Measurements from ENCODE around the gene LRCOL1.

LRCOL1 gene

GRCh38 chr12:132572801-132573760 lies 37.3 kb downstream of the LRCOL1 start:
- Histone ChIP-seq H3K27me3 (ENCODE audit: control insufficient read depth, low read length) (no peaks in the 10 kb centered on the region), H3K9me2 (replicated peaks; ENCODE audit: control insufficient read depth, low read length) (no peaks in the 10 kb centered on the region), H3K9me3 (ENCODE audit: control insufficient read depth, insufficient read depth, low read length) (no peaks in the 10 kb centered on the region), H3K4me2 (ENCODE audit: low read length) (no peak overlapping the region), H3K4me1 (ENCODE audit: control insufficient read depth, low read length) (no peaks in the 10 kb centered on the region), H3K36me3 (ENCODE audit: control insufficient read depth, low read length) (peaks cover 30% of the 10 kb centered on the region), H3K79me2 (ENCODE audit: control insufficient read depth, low read length) (peaks cover 4% of the 10 kb centered on the region; the same call in 1 of the 2 replicates), H3K27ac (ENCODE audit: low read depth, low read length) (no peak overlapping the region), H3F3A (ENCODE audit: control insufficient read depth, insufficient read depth) (no peaks in the 10 kb centered on the region), H4K20me1 (ENCODE audit: control insufficient read depth, insufficient read depth, low read depth, low read length) (no peaks in the 10 kb centered on the region; the same call in 1 of the 2 replicates), H3K4me3 (ENCODE audit: low read length) (no peak overlapping the region)
- TF ChIP-seq EZH2phosphoT487 (IDR thresholded peaks at IDR 0.05; ENCODE audit: borderline replicate concordance, low read length): no peak
- TF ChIP-seq CTCF (IDR thresholded peaks at IDR 0.05; ENCODE audit: low read depth, low read length, poor library complexity, severe bottlenecking): no peak

- peaks cover 13% of the 10 kb centered on the region for H3K79me2 ChIP-seq (ENCODE audit: control insufficient read depth, low read length)
- no peak overlapping the region for H3K4me3 ChIP-seq (ENCODE audit: low read length)
- H3K27me3 ChIP-seq (ENCODE audit: control insufficient read depth, low read length): no peaks in the 10 kb centered on the region
- H3K4me1 ChIP-seq (ENCODE audit: control insufficient read depth, low read length): no peaks in the 10 kb centered on the region
- no peak overlapping the region for H3K27ac ChIP-seq (ENCODE audit: low read depth, low read length)
- H3K4me2 ChIP-seq (ENCODE audit: low read length): no peak overlapping the region
- H3F3A ChIP-seq (ENCODE audit: control insufficient read depth, insufficient read depth): no peaks in the 10 kb centered on the region
- TF ChIP-seq EZH2phosphoT487 (IDR thresholded peaks at IDR 0.05; ENCODE audit: borderline replicate concordance, low read length): no peak
- no peak for TF ChIP-seq CTCF (IDR thresholded peaks at IDR 0.05; ENCODE audit: low read depth, low read length, poor library complexity, severe bottlenecking)
- no peaks in the 10 kb centered on the region; the same call in 1 of the 2 replicates for H4K20me1 ChIP-seq (ENCODE audit: control insufficient read depth, insufficient read depth, low read depth, low read length)
- peaks cover 24% of the 10 kb centered on the region; the same call in 1 of the 2 replicates for H3K36me3 ChIP-seq (ENCODE audit: control insufficient read depth, low read length)
- H3K9me3 ChIP-seq (ENCODE audit: control insufficient read depth, insufficient read depth, low read length): no peaks in the 10 kb centered on the region
- no peaks in the 10 kb centered on the region for H3K9me2 ChIP-seq (replicated peaks; ENCODE audit: control insufficient read depth, low read length)
Measured at GRCh38 chr12:132572106-132572505, 38.3 kb downstream of the LRCOL1 start.

GRCh38 chr12:132571598-132571997 lies 38.8 kb downstream of the LRCOL1 start:
- no peaks in the 10 kb centered on the region for H3K9me3 ChIP-seq (ENCODE audit: control insufficient read depth, insufficient read depth, low read length)
- H3K27ac ChIP-seq (ENCODE audit: low read depth, low read length): no peak overlapping the region
- H3K4me1 ChIP-seq (ENCODE audit: control insufficient read depth, low read length): no peaks in the 10 kb centered on the region
- H3K9me2 ChIP-seq (replicated peaks; ENCODE audit: control insufficient read depth, low read length): no peaks in the 10 kb centered on the region
- TF ChIP-seq EZH2phosphoT487 (IDR thresholded peaks at IDR 0.05; ENCODE audit: borderline replicate concordance, low read length): no peak
- no peak for TF ChIP-seq CTCF (IDR thresholded peaks at IDR 0.05; ENCODE audit: low read depth, low read length, poor library complexity, severe bottlenecking)
- peaks cover 18% of the 10 kb centered on the region for H3K79me2 ChIP-seq (ENCODE audit: control insufficient read depth, low read length)
- no peaks in the 10 kb centered on the region for H3K27me3 ChIP-seq (ENCODE audit: control insufficient read depth, low read length)
- no peak overlapping the region for H3K4me3 ChIP-seq (ENCODE audit: low read length)
- H3F3A ChIP-seq (ENCODE audit: control insufficient read depth, insufficient read depth): no peaks in the 10 kb centered on the region
- no peak overlapping the region for H3K4me2 ChIP-seq (ENCODE audit: low read length)
- no peaks in the 10 kb centered on the region; the same call in 1 of the 2 replicates for H4K20me1 ChIP-seq (ENCODE audit: control insufficient read depth, insufficient read depth, low read depth, low read length)
- peaks cover 19% of the 10 kb centered on the region; the same call in 1 of the 2 replicates for H3K36me3 ChIP-seq (ENCODE audit: control insufficient read depth, low read length)

Measured in DOHH2 (cell line).